ENCODE data around the gene BMP8A.

- TF ChIP-seq, protein P1, sequence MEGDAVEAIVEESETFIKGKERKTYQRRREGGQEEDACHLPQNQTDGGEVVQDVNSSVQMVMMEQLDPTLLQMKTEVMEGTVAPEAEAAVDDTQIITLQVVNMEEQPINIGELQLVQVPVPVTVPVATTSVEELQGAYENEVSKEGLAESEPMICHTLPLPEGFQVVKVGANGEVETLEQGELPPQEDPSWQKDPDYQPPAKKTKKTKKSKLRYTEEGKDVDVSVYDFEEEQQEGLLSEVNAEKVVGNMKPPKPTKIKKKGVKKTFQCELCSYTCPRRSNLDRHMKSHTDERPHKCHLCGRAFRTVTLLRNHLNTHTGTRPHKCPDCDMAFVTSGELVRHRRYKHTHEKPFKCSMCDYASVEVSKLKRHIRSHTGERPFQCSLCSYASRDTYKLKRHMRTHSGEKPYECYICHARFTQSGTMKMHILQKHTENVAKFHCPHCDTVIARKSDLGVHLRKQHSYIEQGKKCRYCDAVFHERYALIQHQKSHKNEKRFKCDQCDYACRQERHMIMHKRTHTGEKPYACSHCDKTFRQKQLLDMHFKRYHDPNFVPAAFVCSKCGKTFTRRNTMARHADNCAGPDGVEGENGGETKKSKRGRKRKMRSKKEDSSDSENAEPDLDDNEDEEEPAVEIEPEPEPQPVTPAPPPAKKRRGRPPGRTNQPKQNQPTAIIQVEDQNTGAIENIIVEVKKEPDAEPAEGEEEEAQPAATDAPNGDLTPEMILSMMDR (IDR thresholded peaks at IDR 0.05), result no peak
- no peak for TF ChIP-seq POLR2A (IDR thresholded peaks at IDR 0.05)
These were observed 29.4 kb upstream of the BMP8A start for GRCh38 chr1:39462074-39462473.
